HL-60/S4 treated with retinoic acid at 250 ng/mL for 4 days and 3 days (cell line): ENCODE results near the gene TRPM2.
"Not testable (repeated sequence)": the region's sequence is repeated elsewhere in the genome, so short reads cannot be mapped to it uniquely, and the experiment has no call there.

ENCODE experiments used
- in situ Hi-C: fragments of 300-500 bp; cut with MboI; formaldehyde crosslinking; loops from 2 replicates; pipeline ENCODE4 v1.7.0; 2022; ENCODE audit warnings: low sequenced_read_pairs

Gene TRPM2

DNA sequence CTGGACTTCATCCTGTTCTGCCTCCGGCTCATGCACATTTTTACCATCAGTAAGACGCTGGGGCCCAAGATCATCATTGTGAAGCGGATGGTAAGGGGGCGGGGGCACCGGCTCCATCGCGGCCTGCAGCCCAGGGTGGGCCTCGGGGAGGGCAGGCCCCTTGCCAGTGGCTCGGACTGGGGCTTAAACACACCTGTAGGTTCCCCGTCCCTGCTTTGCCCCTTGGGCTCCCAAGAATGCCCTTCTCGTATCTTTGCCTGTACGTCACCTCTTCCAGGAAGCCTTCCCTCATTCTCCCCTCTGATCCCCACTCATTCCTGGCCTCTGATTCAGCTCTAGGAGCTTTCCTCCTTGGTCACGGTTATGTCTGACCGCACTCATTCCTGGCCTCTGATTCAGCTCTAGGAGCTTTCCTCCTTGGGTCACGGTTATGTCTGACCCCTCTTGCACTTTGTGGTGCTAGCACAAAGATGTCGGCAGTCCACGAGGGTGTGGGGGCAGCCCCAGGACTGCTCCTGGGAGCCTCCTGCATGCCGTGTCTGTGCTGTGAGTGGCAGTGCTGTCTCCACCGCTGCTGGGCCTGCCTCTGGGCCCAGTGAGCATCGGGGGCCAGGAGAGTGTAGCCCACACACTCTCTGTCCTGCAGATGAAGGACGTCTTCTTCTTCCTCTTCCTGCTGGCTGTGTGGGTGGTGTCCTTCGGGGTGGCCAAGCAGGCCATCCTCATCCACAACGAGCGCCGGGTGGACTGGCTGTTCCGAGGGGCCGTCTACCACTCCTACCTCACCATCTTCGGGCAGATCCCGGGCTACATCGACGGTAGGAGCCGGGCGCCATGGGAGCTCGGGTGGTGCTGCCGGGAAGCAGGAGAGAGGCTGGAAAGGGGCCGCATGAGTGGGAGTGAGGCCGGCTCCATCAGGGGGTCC, 52.8 kb downstream of the TRPM2 start:
- in situ Hi-C loops: no loop called here

DNA sequence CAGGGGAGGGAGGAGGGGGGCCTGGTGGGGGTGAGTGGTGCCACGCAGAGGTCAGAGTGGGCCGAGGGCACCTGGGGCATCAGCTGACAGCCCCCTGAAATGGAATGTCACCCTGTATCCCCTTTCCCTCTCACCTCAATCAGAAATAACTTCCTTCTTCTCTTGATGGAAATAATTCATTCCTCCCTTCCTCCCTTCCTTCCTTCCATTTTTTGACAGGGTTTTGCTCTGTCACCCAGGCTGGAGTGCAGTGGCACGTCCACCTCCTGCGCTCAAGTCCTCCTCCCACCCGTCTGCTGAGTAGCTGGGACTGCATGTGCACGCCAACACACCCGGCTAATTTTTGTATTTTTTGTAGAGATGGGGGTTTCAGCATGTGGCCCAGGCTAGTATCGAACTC, 53.5 kb downstream of the TRPM2 start:
- in situ Hi-C loops: no loop called here

DNA sequence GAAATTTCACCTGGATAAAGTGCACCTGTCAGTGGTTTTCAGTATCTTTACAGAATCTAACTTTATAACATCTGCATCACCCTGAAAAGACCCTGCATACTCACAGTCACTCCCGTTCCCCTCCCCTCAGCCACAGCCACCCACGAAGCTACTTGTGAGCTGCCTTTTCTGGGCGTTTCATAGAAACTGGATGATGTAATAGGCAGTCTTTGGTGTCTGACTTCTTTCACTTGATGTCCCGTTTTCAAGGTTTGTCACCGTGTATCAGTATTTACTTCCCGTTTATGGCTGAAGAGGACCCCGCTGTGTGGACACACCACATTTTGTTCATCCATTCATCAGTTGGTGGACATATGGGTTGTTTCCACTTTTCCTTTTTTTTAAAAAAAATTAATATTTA, 54.1 kb downstream of the TRPM2 start:
- in situ Hi-C loops: no loop called here

DNA sequence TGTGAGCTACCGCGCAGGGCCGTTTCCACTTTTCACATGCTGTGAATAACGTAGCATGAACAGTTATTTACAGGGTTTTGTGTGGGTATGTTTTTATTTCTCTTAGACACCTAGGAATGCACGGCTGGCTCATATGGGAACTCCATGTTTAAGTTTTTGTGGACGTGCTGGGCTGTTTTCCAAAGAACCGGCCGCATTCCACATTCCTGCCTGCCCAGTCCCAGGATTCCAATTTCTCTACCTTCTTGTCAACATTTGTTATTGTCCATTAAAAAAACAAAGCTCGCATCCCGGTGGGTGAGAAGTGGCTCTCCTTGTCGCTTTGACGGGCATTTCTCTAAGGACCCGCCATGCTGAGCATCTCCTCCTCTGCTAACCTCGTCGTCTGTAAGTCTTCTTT, 54.8 kb downstream of the TRPM2 start:
- in situ Hi-C loops: no loop called here

DNA sequence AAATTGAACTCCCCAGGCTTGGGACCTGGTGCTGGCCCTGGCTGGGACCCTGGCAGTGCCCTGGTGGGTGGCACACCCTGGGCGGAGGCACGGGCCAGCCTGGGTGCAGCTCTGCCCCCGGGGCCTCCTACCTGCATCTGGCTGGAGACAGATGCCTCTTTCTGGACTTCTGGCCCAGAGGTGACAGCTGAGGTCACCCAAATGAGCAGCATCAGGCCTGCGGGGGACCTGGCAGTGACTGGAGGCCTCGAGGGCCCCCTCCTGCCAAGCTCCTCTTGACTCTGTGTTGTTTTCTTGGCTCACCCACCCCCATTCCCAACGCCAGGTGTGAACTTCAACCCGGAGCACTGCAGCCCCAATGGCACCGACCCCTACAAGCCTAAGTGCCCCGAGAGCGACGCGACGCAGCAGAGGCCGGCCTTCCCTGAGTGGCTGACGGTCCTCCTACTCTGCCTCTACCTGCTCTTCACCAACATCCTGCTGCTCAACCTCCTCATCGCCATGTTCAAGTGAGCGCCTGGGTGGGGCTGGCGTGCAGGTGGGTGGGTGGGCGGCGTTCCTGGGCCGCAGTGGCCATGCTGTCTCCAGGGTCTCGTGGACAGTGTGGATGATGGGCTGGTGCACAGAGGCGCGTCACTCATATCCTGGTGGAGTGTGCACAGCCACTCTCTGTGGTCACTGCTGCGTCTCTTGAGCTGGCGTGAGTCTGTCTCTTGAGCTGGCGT, 60.3 kb downstream of the TRPM2 start:
- in situ Hi-C loops: no loop called here

DNA sequence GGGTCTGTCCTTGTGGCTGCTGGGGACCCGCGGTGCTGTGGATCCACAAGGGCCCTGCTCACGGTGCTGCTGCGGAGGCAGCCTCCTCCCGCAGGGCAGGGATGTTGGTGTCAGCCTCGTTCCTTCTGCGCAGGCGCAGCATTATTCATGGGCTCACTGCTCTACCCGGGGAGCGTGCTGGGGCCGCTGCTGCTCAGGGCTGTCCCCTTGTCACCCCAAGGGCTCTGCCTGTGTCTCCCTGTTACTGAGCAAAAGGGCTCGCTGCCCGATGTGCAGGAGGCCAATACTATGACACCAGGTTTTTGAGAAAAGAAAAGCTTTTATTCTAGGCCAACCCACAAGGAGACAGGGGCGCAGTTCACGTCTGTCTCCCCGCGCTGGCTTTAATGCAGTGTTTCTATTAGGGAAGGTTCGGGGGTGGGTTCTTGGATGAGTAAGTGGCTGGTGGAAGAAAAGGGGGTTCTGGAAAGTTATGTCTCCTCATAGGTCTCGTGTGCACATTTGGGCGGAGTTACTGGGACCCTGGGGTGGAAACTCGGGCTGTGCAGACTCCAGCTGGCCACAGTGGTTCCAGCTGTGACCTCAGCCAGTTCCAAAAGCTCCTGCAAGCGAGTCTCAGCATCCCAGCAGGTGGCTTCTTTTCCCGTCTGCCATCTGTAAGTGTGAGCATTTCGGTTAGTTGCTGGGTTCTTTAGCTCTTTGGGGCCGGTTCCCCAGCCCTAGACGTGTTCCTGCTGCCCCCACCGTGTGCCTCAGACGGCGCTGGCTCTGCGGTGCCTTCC, 61.1 kb downstream of the TRPM2 start:
- in situ Hi-C loops: no loop called here

DNA sequence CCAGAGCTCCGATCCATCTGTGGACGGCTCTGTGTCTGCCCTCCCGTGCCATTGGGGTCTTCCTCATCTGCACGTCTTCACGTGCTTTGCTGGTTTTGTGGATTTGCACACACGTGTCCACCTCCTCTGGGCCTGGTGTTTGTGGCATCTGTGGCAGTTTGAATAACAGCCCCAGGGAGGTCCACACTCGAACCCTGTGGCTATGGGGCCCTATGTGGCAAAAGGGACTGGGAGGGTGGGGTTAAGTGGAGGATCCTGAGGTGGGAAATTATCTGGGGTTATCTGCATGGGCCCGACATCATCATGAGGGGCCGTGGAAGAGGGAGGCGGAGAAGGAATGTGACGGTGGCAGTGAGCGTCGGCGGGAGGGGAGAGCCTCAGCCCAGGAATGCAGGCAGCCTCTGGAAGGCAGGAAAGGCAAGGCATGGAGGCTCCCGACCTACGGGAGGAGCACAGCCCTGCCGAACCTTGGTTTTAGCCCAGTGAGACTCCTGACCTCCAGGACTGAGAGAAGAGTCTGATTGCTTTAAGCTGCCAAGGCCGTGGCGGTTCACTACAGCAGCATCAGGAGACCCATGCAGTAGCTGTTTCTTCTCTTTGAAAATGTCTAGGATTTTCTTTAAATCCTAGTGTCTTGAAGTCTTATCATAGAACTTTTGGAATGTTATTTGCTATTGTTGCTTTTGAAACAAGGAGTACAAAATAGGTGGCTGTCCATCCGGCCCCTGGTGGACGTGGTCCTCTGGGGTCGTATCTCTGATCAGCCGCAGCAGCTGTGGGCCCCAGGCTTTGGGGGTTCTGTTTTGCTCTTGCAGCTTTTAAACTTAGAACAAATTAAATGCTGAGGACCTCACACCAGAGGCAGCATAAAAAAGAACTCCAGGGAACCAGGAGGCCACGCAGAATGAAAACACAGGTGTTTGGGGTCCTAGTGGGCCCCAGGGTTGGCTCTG, 61.9 kb downstream of the TRPM2 start:
- in situ Hi-C loops: no loop called here

DNA sequence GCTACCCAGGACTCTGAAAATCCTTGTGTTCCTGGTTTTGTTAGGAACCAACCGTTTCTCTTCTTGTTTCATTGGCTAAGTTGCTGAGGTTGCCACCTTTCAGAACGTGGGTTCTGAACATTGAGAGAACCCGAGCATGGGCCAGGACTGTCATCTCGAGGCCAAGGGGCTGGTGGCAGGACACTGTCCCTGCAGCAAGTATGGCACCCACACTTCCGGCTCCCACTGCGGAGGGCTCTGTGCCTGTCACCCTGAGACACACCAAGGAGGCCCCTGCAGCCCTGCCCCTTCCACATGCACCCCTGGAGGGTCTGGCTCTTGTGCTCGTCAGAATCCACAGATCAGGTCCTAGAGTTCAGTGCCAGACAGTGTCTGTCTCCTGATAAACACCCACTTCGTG, 62.8 kb downstream of the TRPM2 start:
- in situ Hi-C loops: no loop called here

DNA sequence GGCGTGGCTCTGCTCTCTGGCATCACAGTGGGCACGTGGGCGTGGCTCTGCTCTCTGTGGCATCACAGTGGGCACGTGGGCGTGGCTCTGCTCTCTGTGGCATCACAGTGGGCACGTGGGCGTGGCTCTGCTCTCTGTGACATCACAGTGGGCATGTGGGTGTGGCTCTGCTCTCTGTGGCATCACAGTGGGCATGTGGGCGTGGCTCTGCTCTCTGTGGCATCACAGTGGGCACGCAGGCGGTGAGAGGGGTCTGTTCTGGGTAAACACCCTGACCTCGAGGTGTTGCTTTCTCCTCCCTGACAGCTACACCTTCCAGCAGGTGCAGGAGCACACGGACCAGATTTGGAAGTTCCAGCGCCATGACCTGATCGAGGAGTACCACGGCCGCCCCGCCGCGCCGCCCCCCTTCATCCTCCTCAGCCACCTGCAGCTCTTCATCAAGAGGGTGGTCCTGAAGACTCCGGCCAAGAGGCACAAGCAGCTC, 64.2 kb downstream of the TRPM2 start:
- in situ Hi-C loops: not testable (repeated sequence)

DNA sequence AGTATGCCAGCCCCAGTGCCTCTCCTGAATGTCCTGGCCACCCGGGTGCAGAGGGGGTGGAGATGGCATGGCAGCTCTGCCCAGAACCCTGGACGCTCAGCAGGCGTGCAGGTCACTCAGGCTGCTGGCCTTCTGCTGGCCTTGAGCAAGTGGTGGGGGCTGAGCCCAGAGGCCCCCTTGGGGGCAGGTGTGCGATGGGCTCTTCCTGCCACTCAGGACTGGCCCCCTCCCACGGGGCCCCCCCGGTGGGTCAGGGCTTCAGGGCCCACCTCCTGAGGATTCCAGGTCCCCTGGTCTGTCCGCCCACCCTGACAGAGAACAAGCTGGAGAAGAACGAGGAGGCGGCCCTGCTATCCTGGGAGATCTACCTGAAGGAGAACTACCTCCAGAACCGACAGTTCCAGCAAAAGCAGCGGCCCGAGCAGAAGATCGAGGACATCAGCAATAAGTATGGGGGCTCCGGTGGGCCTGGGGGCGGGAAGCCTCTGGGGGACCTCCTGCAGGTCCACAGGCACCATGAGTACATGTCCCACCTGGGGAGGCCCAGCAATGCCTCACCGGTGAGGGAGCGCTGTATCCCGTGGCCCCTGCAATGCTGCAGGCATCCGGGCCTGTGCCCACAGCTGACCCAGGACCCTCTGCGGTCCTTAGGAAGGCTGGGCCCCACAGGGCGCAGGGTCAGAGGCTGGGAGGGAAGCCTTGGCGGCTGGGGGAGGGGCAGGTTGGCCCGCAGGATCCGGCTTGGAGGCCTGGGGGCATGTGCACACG, 64.9 kb downstream of the TRPM2 start:
- in situ Hi-C loops: no loop called here

DNA sequence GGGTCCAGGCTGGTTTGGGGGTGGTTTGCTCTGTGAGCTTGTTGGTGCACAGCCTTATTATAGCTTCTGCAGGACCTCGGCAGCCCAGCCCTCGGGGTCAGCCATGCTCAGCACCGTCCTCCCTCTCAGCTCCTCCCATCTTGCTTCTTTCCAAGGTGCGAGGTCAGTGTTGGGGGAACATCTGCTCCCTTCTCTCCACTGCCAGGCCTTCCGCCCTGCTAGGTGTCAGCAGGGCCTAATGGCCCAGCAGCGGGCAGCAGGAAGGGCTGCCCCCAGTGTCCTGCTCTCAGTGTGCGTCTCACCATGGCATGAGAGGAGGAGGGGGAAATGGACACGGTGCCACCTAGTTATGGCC, 65.4 kb downstream of the TRPM2 start:
- in situ Hi-C loops: no loop called here

DNA sequence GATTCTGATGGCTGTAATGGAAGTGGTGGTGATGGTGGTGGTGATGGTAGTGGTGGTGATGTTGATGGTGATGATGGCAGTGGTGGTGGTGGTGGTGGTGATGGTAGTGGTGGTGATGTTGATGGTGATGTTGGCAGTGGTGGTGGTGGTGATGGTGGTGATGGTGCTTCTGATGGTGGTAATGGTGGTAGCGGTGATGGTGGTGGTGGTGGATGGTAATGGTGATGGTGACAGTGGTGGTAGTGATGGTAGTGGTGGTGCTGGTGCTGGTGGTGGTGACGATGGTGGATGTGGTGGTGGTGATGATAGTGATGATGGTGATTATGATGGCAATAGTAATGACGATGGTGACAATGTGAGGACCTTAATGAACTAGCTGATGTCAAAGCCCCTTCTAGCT, 66.3 kb downstream of the TRPM2 start:
- in situ Hi-C loops: no loop called here

DNA sequence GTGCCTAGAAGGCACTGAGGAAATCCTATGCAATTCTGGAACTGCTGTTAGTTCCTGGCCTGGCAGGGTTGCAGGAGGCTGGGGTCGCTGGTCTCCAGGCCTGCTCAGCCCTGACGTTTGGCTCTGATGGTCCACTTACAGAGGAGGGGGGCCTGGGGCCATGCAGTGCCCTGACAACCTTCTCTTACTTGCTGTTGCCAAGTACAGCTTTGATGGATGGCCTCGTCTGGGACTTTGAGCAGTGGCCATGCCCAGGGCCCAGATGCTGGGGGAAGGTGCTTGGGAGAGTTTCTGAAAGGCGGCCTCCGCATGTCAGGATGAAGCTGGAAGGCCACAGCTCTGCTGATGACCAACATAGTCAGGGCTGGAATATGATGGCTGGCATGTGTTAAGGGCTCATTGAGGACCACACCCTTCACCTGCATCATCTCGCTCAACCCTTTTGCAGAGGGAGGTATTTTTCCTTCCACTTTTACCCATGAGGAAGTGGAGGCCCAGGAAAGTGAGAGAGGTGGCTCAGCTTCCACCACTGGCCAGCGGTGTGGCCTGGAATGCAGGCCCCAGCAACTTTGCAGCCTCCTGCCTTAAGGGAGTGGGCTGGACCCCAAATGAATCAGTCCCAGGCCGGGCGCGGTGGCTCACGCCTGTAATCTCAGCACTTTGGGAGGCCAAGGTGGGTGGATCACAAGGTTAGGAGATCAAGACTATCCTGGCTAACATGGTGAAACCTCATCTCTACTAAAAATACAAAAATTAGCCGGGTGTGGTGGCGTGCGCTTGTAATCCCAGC, 67.2 kb downstream of the TRPM2 start:
- in situ Hi-C loops: no loop called here

DNA sequence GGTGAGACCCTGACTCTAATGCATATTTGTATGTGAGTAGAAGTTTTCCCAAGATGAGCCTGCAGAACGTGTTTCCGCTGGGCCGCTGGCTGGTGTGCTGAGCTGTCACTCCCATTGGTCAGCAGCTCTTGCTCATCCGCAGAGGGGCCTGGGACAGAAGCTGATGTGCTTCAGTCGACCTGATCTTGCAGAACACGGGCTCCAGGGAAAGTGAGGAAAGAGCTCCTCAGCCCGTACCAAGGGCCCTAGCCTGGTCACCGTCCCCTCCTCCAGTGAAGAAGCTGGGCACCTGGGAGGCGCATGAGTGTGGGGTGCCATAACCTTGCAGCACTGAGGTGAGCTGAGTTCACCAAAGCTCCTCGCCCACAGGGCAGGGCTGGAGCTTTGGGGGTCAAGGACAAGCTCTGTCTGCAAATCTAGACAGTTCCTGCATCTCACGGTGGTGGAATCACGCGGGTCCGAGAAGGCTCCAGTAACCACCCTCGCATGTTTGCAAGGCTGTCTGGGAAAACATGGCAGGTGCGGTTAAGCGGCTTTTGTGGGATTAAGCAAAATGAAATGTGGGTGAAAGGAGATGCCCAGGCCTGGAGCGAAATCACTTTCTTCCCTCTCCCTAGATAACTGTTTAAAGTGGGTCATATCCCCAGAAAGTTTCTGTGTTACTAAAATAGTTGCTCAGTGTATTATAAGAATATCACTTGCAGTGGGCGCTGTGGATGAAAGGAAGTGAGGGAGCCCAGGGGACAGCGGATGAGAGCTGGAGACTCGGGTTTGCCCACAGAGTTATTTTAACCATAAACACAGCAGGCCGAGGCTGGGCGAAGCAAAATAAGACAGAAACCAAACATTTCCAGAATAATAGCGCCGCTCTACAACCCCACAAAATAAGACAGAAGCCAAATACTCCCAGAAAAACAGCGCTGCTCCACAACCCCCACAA, 68.8 kb downstream of the TRPM2 start:
- in situ Hi-C loops: no loop called here

DNA sequence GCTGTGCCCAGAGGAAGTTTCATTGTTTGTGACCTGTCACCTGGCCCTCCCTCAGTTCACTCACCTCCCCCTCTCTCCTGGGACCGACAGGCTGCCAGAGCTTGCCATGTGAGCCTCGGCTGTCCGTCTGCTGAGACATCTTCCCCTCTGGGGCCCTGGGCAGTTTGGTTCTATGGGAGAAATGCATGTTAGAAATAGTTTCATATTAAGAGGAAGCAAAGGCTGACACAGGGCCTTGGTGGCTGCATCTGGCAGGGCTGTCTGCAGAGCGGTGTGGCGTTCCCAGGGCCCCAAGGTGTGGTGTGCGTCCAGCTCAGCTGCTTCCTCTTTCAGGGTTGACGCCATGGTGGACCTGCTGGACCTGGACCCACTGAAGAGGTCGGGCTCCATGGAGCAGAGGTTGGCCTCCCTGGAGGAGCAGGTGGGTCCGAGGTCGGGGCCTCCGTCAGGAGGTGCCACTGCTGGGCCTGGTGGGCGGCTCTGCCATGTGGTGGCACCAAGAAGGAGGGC, 69.9 kb downstream of the TRPM2 start:
- in situ Hi-C loops: no loop called here

DNA sequence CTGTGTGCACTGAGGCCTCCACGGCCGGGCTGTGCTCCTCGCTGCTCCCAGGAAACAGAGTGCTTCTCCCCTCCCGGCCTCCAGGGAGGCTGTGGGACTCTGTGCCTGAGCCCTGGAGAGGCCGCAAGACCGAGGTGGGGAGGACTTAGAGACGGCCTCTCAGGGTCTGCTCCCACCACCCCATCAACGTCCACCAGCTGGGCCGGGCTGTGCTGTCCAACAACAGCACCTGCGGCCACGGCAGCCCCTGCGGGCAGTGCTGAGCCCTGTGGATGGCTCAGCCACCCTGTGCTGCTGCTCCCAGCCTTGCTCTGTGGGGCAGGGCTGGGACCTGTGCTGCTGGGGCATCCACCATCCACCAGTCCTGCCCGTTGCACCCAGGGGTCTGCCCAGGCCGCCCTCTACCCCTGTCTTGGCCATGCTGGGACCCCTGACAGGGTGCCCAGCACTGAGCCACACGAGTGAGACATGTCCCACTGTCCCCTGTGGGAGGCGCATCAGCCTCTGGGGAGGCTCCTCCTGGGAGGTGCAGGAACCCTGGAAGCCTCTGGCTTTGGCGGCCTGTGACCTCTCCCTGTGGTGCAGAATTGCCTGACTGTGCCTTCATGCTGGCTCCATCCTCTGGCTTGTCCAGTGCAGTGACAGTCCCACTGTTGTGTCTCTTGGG, 70.7 kb downstream of the TRPM2 start:
- in situ Hi-C loops: no loop called here
